ENCODE data around the gene ZNRD2.

Gene ZNRD2

GRCh38 chr11:65595131-65595530 lies 24.9 kb downstream of the ZNRD2 start:
- DNase-seq (ENCODE audit: extremely low read depth, low read depth) = no peak
- TF ChIP-seq CTCF (IDR thresholded peaks at IDR 0.05; ENCODE audit: low read depth, low read length) = no peak

- TF ChIP-seq CTCF (IDR thresholded peaks at IDR 0.05; ENCODE audit: low read depth, low read length) = no peak
- DNase-seq (ENCODE audit: extremely low read depth, low read depth) = no peak
Measured at GRCh38 chr11:65595543-65596281, 25.4 kb downstream of the ZNRD2 start, which contains the start of gene KCNK7. Gene KCNK7 (minus strand): TSS chr11:65595800. CDS start chr11:65595772, 28 bp downstream.

GRCh38 chr11:65596520-65596919 lies 26.2 kb downstream of the ZNRD2 start:
- TF ChIP-seq CTCF (IDR thresholded peaks at IDR 0.05; ENCODE audit: low read depth, low read length) = no peak
- DNase-seq (ENCODE audit: extremely low read depth, low read depth) = no peak

GRCh38 chr11:65598258-65598699 lies 28.0 kb downstream of the ZNRD2 start:
- DNase-seq (ENCODE audit: extremely low read depth, low read depth) = no peak
- no peak for TF ChIP-seq CTCF (IDR thresholded peaks at IDR 0.05; ENCODE audit: low read depth, low read length)

GRCh38 chr11:65599216-65599954 lies 29.1 kb downstream of the ZNRD2 start:
- no peak for DNase-seq (ENCODE audit: extremely low read depth, low read depth)
- no peak for TF ChIP-seq CTCF (IDR thresholded peaks at IDR 0.05; ENCODE audit: low read depth, low read length)

- no peak for DNase-seq (ENCODE audit: extremely low read depth, low read depth)
- no peak for TF ChIP-seq CTCF (IDR thresholded peaks at IDR 0.05; ENCODE audit: low read depth, low read length)
Measured at GRCh38 chr11:65599955-65600246, 29.6 kb downstream of the ZNRD2 start.

GRCh38 chr11:65604258-65604657 lies 34.0 kb downstream of the ZNRD2 start:
- DNase-seq (ENCODE audit: extremely low read depth, low read depth) = no peak
- TF ChIP-seq CTCF (IDR thresholded peaks at IDR 0.05; ENCODE audit: low read depth, low read length) = no peak

Measured in AG09319 (cell line).